ENCODE results near the gene RUVBL1.

The RUVBL1 gene

GRCh38 chr3:128083396-128083795 lies 40.2 kb downstream of the RUVBL1 start:
- no peak for DNase-seq (ENCODE audit: low spot score)

GRCh38 chr3:128082546-128082945 lies 41.1 kb downstream of the RUVBL1 start:
- peak; percentile 57 for DNase-seq (ENCODE audit: low spot score)

- DNase-seq (ENCODE audit: low spot score): peak; percentile 98
These were observed 41.8 kb downstream of the RUVBL1 start for GRCh38 chr3:128081846-128082245.

GRCh38 chr3:128081226-128081625 lies 42.4 kb downstream of the RUVBL1 start:
- DNase-seq (ENCODE audit: low spot score): no peak

GRCh38 chr3:128080323-128081080 lies 43.1 kb downstream of the RUVBL1 start:
- peak; percentile 95 for DNase-seq (ENCODE audit: low spot score)

GRCh38 chr3:128079823-128080222 lies 43.8 kb downstream of the RUVBL1 start:
- DNase-seq (ENCODE audit: low spot score): no peak

GRCh38 chr3:128078875-128079274 lies 44.7 kb downstream of the RUVBL1 start:
- DNase-seq (ENCODE audit: low spot score): no peak

GRCh38 chr3:128078322-128078721 lies 45.3 kb downstream of the RUVBL1 start:
- DNase-seq (ENCODE audit: low spot score): no peak

GRCh38 chr3:128077665-128078064 lies 45.9 kb downstream of the RUVBL1 start:
- DNase-seq (ENCODE audit: low spot score): no peak

- DNase-seq (ENCODE audit: low spot score): no peak
These were observed 46.4 kb downstream of the RUVBL1 start for GRCh38 chr3:128077202-128077624.

GRCh38 chr3:128076483-128077201 lies 47.0 kb downstream of the RUVBL1 start:
- DNase-seq (ENCODE audit: low spot score): no peak

GRCh38 chr3:128075522-128076482 lies 47.8 kb downstream of the RUVBL1 start:
- peak; percentile 84 for DNase-seq (ENCODE audit: low spot score)

- no peak for DNase-seq (ENCODE audit: low spot score)
These were observed 48.6 kb downstream of the RUVBL1 start for GRCh38 chr3:128074851-128075521.

- DNase-seq (ENCODE audit: low spot score): no peak
These were observed 49.8 kb downstream of the RUVBL1 start for GRCh38 chr3:128073807-128074206.

GRCh38 chr3:128073185-128073725 lies 50.4 kb downstream of the RUVBL1 start:
- no peak for DNase-seq (ENCODE audit: low spot score)

GRCh38 chr3:128072454-128073184 lies 51.0 kb downstream of the RUVBL1 start:
- no peak for DNase-seq (ENCODE audit: low spot score)

- DNase-seq (ENCODE audit: low spot score): no peak
These were observed 51.7 kb downstream of the RUVBL1 start for GRCh38 chr3:128071771-128072453.

- no peak for DNase-seq (ENCODE audit: low spot score)
These were observed 52.6 kb downstream of the RUVBL1 start for GRCh38 chr3:128070898-128071591.

- no peak for DNase-seq (ENCODE audit: low spot score)
These were observed 54.3 kb downstream of the RUVBL1 start for GRCh38 chr3:128069271-128069670.

Measured in kidney tubule cell (primary cell).